H1 (cell line): ENCODE data around the gene MADD.
"Not testable (repeated sequence)": the region's sequence is repeated elsewhere in the genome, so short reads cannot be mapped to it uniquely, and the experiment has no call there.

Experiments
- BCL11A ChIP-seq, 2 experiments: IDR thresholded peaks; one replicate each; pipeline ENCODE4 v1.6.1; 2011; ENCODE audit warnings: low read depth in 2 of 2, low read length in 2 of 2, mild to moderate bottlenecking in 2 of 2
- EZH2 ChIP-seq: fragments of 200-600 bp; sonication (generic); IDR thresholded peaks from 2 replicates; pipeline ENCODE4 v1.7.1; 2012; ENCODE audit warnings: low read depth, mild to moderate bottlenecking, moderate library complexity, low read length, inconsistent platforms; ENCODE audit not compliant: severe bottlenecking
- KDM1A ChIP-seq: fragments of 200-600, 300-600 bp; sonication (generic); IDR thresholded peaks from 2 replicates; pipeline ENCODE4 v1.7.1; 2016; ENCODE audit warnings: mild to moderate bottlenecking, low read length, borderline replicate concordance
- KDM5A ChIP-seq: fragments of 200-600 bp; IDR thresholded peaks from 2 replicates; pipeline ENCODE4 v1.7.1; 2012; ENCODE audit warnings: mild to moderate bottlenecking, low read length, inconsistent platforms, mixed read lengths
- POLR2A ChIP-seq, 2 experiments: IDR thresholded peaks; 1 replicate in 1 of 2; 2 replicates in 1 of 2; pipeline ENCODE4 v1.6.1; 2011; ENCODE audit warnings: low read depth in 2 of 2, low read length in 2 of 2, mild to moderate bottlenecking in 2 of 2; ENCODE audit errors: control extremely low read depth in 1 of 2
- POLR2AphosphoS5 ChIP-seq: IDR thresholded peaks from 2 replicates; pipeline ENCODE4 v1.6.1; 2011; ENCODE audit warnings: low read depth, low read length
- RBBP5 ChIP-seq: IDR thresholded peaks from 2 replicates; pipeline ENCODE4 v1.7.1; 2012; ENCODE audit warnings: low read depth, mild to moderate bottlenecking, inconsistent platforms, low read length, moderate library complexity, borderline replicate concordance
- SIX5 ChIP-seq: IDR thresholded peaks from 2 replicates; pipeline ENCODE4 v1.6.1; 2011; ENCODE audit warnings: mild to moderate bottlenecking, low read depth, low read length
- SRF ChIP-seq: IDR thresholded peaks from 2 replicates; pipeline ENCODE4 v1.6.1; 2011; ENCODE audit warnings: mild to moderate bottlenecking, low read depth, low read length, moderate library complexity
- ZNF274 ChIP-seq: IDR thresholded peaks from 2 replicates; pipeline ENCODE4 v1.7.0; 2012; ENCODE audit warnings: low read length, borderline replicate concordance; ENCODE audit errors: extremely low read depth
- TF ChIP-seq, protein P1 (sequence below), 3 experiments: IDR thresholded peaks; 1 replicate in 2 of 3; 2 replicates in 1 of 3; pipeline versions ENCODE4 v1.5.1 to v1.6.1; 2011; ENCODE audit warnings: low read length in 3 of 3, mild to moderate bottlenecking in 3 of 3, inconsistent platforms in 2 of 3, low read depth in 1 of 3, moderate library complexity in 1 of 3; ENCODE audit not compliant: insufficient read depth in 1 of 3; ENCODE audit errors: control extremely low read depth in 1 of 3
- TF ChIP-seq, protein P2 (sequence below): IDR thresholded peaks from 2 replicates; pipeline ENCODE4 v1.6.1; 2011; ENCODE audit warnings: low read length, improper control_type of control experiment

- TF ChIP-seq POLR2A (IDR thresholded peaks at IDR 0.05; ENCODE audit: control extremely low read depth in 1 of 2, low read depth in 2 of 2, low read length in 2 of 2); EZH2; BCL11A (IDR thresholded peaks at IDR 0.05; ENCODE audit: low read depth in 2 of 2, low read length in 2 of 2); KDM5A; POLR2AphosphoS5; ZNF274; RBBP5; SIX5; SRF; KDM1A: not testable (repeated sequence)
- TF ChIP-seq, protein P1, sequence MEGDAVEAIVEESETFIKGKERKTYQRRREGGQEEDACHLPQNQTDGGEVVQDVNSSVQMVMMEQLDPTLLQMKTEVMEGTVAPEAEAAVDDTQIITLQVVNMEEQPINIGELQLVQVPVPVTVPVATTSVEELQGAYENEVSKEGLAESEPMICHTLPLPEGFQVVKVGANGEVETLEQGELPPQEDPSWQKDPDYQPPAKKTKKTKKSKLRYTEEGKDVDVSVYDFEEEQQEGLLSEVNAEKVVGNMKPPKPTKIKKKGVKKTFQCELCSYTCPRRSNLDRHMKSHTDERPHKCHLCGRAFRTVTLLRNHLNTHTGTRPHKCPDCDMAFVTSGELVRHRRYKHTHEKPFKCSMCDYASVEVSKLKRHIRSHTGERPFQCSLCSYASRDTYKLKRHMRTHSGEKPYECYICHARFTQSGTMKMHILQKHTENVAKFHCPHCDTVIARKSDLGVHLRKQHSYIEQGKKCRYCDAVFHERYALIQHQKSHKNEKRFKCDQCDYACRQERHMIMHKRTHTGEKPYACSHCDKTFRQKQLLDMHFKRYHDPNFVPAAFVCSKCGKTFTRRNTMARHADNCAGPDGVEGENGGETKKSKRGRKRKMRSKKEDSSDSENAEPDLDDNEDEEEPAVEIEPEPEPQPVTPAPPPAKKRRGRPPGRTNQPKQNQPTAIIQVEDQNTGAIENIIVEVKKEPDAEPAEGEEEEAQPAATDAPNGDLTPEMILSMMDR (IDR thresholded peaks at IDR 0.05; ENCODE audit: control extremely low read depth in 1 of 3, insufficient read depth in 1 of 3, low read depth in 1 of 3, low read length in 3 of 3): not testable (repeated sequence)
- TF ChIP-seq, protein P2, sequence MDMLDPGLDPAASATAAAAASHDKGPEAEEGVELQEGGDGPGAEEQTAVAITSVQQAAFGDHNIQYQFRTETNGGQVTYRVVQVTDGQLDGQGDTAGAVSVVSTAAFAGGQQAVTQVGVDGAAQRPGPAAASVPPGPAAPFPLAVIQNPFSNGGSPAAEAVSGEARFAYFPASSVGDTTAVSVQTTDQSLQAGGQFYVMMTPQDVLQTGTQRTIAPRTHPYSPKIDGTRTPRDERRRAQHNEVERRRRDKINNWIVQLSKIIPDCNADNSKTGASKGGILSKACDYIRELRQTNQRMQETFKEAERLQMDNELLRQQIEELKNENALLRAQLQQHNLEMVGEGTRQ: not testable (repeated sequence)
These were observed 46.6 kb downstream of the MADD start for GRCh38 chr11:47316501-47316900.
